Right lobe of liver (tissue), 4 donors: ENCODE results near the gene DRD1.

ENCODE experiments used
- CTCF ChIP-seq, 4 donors: fragments of 200-600 bp in 3 of 4; fragments of 450-650 bp in 1 of 4; IDR thresholded peaks; one replicate each; pipeline versions ENCODE4 v1.5.1 to v1.8.0; 2016 to 2022; ENCODE audit warnings: antibody characterized with exemption in 4 of 4, mild to moderate bottlenecking in 2 of 4
- POLR2A ChIP-seq: fragments of 450-650 bp; IDR thresholded peaks from one replicate; pipeline ENCODE4 v1.6.1; 2017; ENCODE audit warnings: antibody characterized with exemption, mild to moderate bottlenecking
- donor health status: DM: no; HTN: no; CAD: no.
- donor health status: DM: no; HTN: no; CAD: no.
- donor health status: DM: no; HTN: yes; CAD: no.

GRCh38 chr5:175467983-175468690 is 24.2 kb upstream of the DRD1 start:
- no peak for TF ChIP-seq CTCF (IDR thresholded peaks at IDR 0.05)
- TF ChIP-seq POLR2A, result no peak
